Adrenal gland (tissue), 5 donors: ENCODE data around the gene HERC5.

ENCODE experiments used
- CTCF ChIP-seq, 6 experiments: fragments of 450-650 bp in 4 of 6; fragments of 200-600 bp in 2 of 6; sonication (generic) in 1 of 6; IDR thresholded peaks; 1 replicate in 5 of 6; 2 replicates in 1 of 6; pipeline versions ENCODE4 v1.5.1 to v1.8.0; 2016 to 2021; ENCODE audit warnings: antibody characterized with exemption in 6 of 6, mild to moderate bottlenecking in 2 of 6, moderate library complexity in 1 of 6
- POLR2A ChIP-seq, 2 donors: fragments of 450-650 bp; IDR thresholded peaks; one replicate each; pipeline ENCODE4 v1.6.1; 2017; ENCODE audit warnings: antibody characterized with exemption in 2 of 2, mild to moderate bottlenecking in 2 of 2, moderate library complexity in 1 of 2
- donor health status: DM: no; HTN: no; CAD: no.

GRCh38 chr4:88523325-88524129, 66.6 kb downstream of the HERC5 start, which contains the start of gene PYURF:
- TF ChIP-seq POLR2A (IDR thresholded peaks at IDR 0.05) = peak; percentile 64 to 89
- TF ChIP-seq CTCF (IDR thresholded peaks at IDR 0.05) = no peak
